ENCODE measurements around the gene TLE6.
"Not testable (repeated sequence)": the region's sequence is repeated elsewhere in the genome, so short reads cannot be mapped to it uniquely, and the experiment has no call there.

TLE6 gene

GRCh38 chr19:2977001-2977745, at the start of gene TLE6:
TSS of gene TLE6 (plus strand) at chr19:2977564. CDS start at chr19:2978234, 670 bp downstream.
- Histone ChIP-seq H3K27me3 (peaks cover 70% of the 10 kb centered on the region), H3K4me3 (ENCODE audit: low read depth in 1 of 2, low read length in 1 of 2) (peak within 1 kb of the TSS; percentile 50), H3K27ac (no peak within 1 kb of the TSS), H3K9me3 (no peaks in the 10 kb centered on the region), H3K36me3 (no peaks in the 10 kb centered on the region), H3K4me1 (ENCODE audit: control insufficient read depth in 1 of 2, insufficient read depth in 1 of 2, low read depth in 1 of 2, low read length in 1 of 2) (peaks cover 17 to 18% of the 10 kb centered on the region in 2 experiments)
- TF ChIP-seq CTCF (IDR thresholded peaks at IDR 0.05): no peak

- no peak overlapping the region for H3K27ac ChIP-seq
- TF ChIP-seq CTCF (IDR thresholded peaks at IDR 0.05): no peak
- no peaks in the 10 kb centered on the region for H3K4me1 ChIP-seq (ENCODE audit: control insufficient read depth in 1 of 2, insufficient read depth in 1 of 2, low read depth in 1 of 2, low read length in 1 of 2)
- H3K27me3 ChIP-seq: no peaks in the 10 kb centered on the region
- H3K9me3 ChIP-seq: peaks cover 26% of the 10 kb centered on the region
- no peak overlapping the region for H3K4me3 ChIP-seq (ENCODE audit: low read depth in 1 of 2, low read length in 1 of 2)
- H3K36me3 ChIP-seq: peaks cover 14% of the 10 kb centered on the region
Measured at GRCh38 chr19:2933490-2933910, 43.9 kb upstream of the TLE6 start.

- H3K4me1 ChIP-seq (ENCODE audit: control insufficient read depth in 1 of 2, insufficient read depth in 1 of 2, low read depth in 1 of 2, low read length in 1 of 2); H3K27ac ChIP-seq; H3K27me3 ChIP-seq; H3K4me3 ChIP-seq (ENCODE audit: low read depth in 1 of 2, low read length in 1 of 2): not testable (repeated sequence)
- H3K36me3 ChIP-seq: peaks cover 14% of the 10 kb centered on the region
- H3K9me3 ChIP-seq: peaks cover 26% of the 10 kb centered on the region
Measured at GRCh38 chr19:2935863-2936262, 41.5 kb upstream of the TLE6 start.

- H3K27ac ChIP-seq: no peak overlapping the region
- peaks cover 5% of the 10 kb centered on the region for H3K9me3 ChIP-seq
- no peaks in the 10 kb centered on the region for H3K36me3 ChIP-seq
- TF ChIP-seq CTCF (IDR thresholded peaks at IDR 0.05): no peak
- H3K27me3 ChIP-seq: no peaks in the 10 kb centered on the region
- H3K4me3 ChIP-seq (ENCODE audit: low read depth in 1 of 2, low read length in 1 of 2): no peak overlapping the region
- H3K4me1 ChIP-seq (ENCODE audit: control insufficient read depth in 1 of 2, insufficient read depth in 1 of 2, low read depth in 1 of 2, low read length in 1 of 2): peaks cover 26% of the 10 kb centered on the region in 2 experiments
Measured at GRCh38 chr19:2942928-2943640, 34.3 kb upstream of the TLE6 start.

GRCh38 chr19:2944403-2944774, 33.0 kb upstream of the TLE6 start:
- Histone ChIP-seq H3K4me1 (ENCODE audit: control insufficient read depth in 1 of 2, insufficient read depth in 1 of 2, low read depth in 1 of 2, low read length in 1 of 2) (peaks cover 27 to 28% of the 10 kb centered on the region in 2 experiments), H3K36me3 (no peaks in the 10 kb centered on the region), H3K27me3 (no peaks in the 10 kb centered on the region), H3K27ac (peak overlapping the region; percentile 66), H3K4me3 (ENCODE audit: low read depth in 1 of 2, low read length in 1 of 2) (peak overlapping the region; percentile 73 to 88), H3K9me3 (peaks cover 5% of the 10 kb centered on the region)
- no peak for TF ChIP-seq CTCF (IDR thresholded peaks at IDR 0.05)

All from neutrophil (primary cell).